GM23338 (cell line): ENCODE measurements around the gene FAM227B.

ENCODE experiments used
- CREB1 ChIP-seq: fragments of 250-450 bp; sonication (Bioruptor Pico); IDR thresholded peaks from 2 replicates; pipeline ENCODE4 v1.5.0; 2020; ENCODE audit warnings: low read depth, mild to moderate bottlenecking, moderate library complexity
- EZH2 ChIP-seq: fragments of 200-600 bp; sonication (generic); IDR thresholded peaks from one replicate; pipeline ENCODE4 v1.8.0; 2017; ENCODE audit warnings: antibody characterized with exemption, mild to moderate bottlenecking, low read depth; ENCODE audit not compliant: unreplicated experiment
- EZH2phosphoT487 ChIP-seq: fragments of 200-600 bp; sonication (generic); IDR thresholded peaks from one replicate; pipeline ENCODE4 v1.8.1; 2018; ENCODE audit warnings: antibody characterized with exemption; ENCODE audit not compliant: unreplicated experiment
- JUNB ChIP-seq: IDR thresholded peaks from one replicate; pipeline ENCODE4 v1.6.1; 2016; ENCODE audit warnings: antibody characterized with exemption; ENCODE audit not compliant: unreplicated experiment
- NANOG ChIP-seq: IDR thresholded peaks from 2 replicates; pipeline ENCODE4 v1.6.1; 2016; ENCODE audit warnings: antibody characterized with exemption, borderline replicate concordance
- POLR2AphosphoS5 ChIP-seq: IDR thresholded peaks from 2 replicates; pipeline ENCODE4 v1.6.1; 2016; ENCODE audit warnings: antibody characterized with exemption, low read depth
- STAT1 ChIP-seq: IDR thresholded peaks from one replicate; pipeline ENCODE4 v1.6.1; 2016; ENCODE audit warnings: antibody characterized with exemption; ENCODE audit not compliant: unreplicated experiment
- ZNF114 ChIP-seq: fragments of 250-450 bp; sonication (Bioruptor Pico); IDR thresholded peaks from 2 replicates; pipeline ENCODE4 v1.5.0; 2020; ENCODE audit warnings: mild to moderate bottlenecking, moderate library complexity
- ZNF331 ChIP-seq: fragments of 250-450 bp; sonication (Bioruptor Pico); IDR thresholded peaks from 2 replicates; pipeline ENCODE4 v1.5.0; 2020; ENCODE audit warnings: low read depth, mild to moderate bottlenecking, moderate library complexity
- TF ChIP-seq, protein P1 (sequence below), 2 experiments: fragments of 200-600 bp in 1 of 2; sonication (generic) in 1 of 2; conservative IDR thresholded peaks; 2 replicates each; pipeline versions ENCODE4 v1.5.1 to v1.6.1; 2016 to 2017; ENCODE audit warnings: antibody characterized with exemption in 2 of 2, low read depth in 2 of 2, mild to moderate bottlenecking in 2 of 2, moderate library complexity in 1 of 2
- TF ChIP-seq, protein P2 (sequence below): IDR thresholded peaks from one replicate; pipeline ENCODE4 v1.6.1; 2018; ENCODE audit warnings: antibody characterized with exemption; ENCODE audit not compliant: unreplicated experiment
- TF ChIP-seq, protein P3 (sequence below): IDR thresholded peaks from 2 replicates; pipeline ENCODE4 v1.6.1; 2016; ENCODE audit warnings: antibody characterized with exemption
- TF ChIP-seq, protein P4 (sequence below): fragments of 250-450 bp; sonication (Bioruptor Pico); IDR thresholded peaks from 2 replicates; pipeline ENCODE4 v1.5.0; 2020; ENCODE audit warnings: mild to moderate bottlenecking, moderate library complexity

DNA sequence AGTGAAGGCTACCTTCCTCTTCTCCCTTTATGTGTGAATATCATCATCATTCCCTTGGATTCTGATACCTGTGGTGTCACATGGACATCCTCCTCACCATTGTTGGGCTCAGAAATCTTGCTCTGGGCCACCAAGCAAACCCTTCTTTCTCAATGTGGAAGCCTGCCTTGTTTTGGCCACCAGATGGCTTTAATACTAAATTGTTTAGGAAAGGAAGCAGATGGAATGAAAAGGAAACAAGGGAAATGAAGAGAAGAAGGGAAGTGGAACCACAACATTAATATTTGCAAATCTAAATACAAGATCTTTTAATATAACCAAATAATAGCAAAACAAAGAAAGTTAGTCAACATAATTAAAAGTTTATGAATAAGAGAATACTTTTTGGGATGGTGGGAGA is 14.0 kb downstream of the FAM227B start:
- TF ChIP-seq, protein P1, sequence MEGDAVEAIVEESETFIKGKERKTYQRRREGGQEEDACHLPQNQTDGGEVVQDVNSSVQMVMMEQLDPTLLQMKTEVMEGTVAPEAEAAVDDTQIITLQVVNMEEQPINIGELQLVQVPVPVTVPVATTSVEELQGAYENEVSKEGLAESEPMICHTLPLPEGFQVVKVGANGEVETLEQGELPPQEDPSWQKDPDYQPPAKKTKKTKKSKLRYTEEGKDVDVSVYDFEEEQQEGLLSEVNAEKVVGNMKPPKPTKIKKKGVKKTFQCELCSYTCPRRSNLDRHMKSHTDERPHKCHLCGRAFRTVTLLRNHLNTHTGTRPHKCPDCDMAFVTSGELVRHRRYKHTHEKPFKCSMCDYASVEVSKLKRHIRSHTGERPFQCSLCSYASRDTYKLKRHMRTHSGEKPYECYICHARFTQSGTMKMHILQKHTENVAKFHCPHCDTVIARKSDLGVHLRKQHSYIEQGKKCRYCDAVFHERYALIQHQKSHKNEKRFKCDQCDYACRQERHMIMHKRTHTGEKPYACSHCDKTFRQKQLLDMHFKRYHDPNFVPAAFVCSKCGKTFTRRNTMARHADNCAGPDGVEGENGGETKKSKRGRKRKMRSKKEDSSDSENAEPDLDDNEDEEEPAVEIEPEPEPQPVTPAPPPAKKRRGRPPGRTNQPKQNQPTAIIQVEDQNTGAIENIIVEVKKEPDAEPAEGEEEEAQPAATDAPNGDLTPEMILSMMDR (conservative IDR thresholded peaks at IDR 0.05; ENCODE audit: low read depth in 2 of 2), result peak; percentile 8 to 40; a peak in 2 of 4 replicates
- TF ChIP-seq EZH2 (no peak), JUNB (no peak), EZH2phosphoT487 (no peak), POLR2AphosphoS5 (no peak), CREB1 (CRISPR knock-in tag) (no peak), ZNF331 (CRISPR knock-in tag) (no peak), NANOG (no peak), ZNF114 (no peak), STAT1 (no peak)
- TF ChIP-seq, protein P2, sequence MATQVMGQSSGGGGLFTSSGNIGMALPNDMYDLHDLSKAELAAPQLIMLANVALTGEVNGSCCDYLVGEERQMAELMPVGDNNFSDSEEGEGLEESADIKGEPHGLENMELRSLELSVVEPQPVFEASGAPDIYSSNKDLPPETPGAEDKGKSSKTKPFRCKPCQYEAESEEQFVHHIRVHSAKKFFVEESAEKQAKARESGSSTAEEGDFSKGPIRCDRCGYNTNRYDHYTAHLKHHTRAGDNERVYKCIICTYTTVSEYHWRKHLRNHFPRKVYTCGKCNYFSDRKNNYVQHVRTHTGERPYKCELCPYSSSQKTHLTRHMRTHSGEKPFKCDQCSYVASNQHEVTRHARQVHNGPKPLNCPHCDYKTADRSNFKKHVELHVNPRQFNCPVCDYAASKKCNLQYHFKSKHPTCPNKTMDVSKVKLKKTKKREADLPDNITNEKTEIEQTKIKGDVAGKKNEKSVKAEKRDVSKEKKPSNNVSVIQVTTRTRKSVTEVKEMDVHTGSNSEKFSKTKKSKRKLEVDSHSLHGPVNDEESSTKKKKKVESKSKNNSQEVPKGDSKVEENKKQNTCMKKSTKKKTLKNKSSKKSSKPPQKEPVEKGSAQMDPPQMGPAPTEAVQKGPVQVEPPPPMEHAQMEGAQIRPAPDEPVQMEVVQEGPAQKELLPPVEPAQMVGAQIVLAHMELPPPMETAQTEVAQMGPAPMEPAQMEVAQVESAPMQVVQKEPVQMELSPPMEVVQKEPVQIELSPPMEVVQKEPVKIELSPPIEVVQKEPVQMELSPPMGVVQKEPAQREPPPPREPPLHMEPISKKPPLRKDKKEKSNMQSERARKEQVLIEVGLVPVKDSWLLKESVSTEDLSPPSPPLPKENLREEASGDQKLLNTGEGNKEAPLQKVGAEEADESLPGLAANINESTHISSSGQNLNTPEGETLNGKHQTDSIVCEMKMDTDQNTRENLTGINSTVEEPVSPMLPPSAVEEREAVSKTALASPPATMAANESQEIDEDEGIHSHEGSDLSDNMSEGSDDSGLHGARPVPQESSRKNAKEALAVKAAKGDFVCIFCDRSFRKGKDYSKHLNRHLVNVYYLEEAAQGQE, result no peak
- TF ChIP-seq, protein P3, sequence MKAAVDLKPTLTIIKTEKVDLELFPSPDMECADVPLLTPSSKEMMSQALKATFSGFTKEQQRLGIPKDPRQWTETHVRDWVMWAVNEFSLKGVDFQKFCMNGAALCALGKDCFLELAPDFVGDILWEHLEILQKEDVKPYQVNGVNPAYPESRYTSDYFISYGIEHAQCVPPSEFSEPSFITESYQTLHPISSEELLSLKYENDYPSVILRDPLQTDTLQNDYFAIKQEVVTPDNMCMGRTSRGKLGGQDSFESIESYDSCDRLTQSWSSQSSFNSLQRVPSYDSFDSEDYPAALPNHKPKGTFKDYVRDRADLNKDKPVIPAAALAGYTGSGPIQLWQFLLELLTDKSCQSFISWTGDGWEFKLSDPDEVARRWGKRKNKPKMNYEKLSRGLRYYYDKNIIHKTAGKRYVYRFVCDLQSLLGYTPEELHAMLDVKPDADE, result no peak
- TF ChIP-seq, protein P4, sequence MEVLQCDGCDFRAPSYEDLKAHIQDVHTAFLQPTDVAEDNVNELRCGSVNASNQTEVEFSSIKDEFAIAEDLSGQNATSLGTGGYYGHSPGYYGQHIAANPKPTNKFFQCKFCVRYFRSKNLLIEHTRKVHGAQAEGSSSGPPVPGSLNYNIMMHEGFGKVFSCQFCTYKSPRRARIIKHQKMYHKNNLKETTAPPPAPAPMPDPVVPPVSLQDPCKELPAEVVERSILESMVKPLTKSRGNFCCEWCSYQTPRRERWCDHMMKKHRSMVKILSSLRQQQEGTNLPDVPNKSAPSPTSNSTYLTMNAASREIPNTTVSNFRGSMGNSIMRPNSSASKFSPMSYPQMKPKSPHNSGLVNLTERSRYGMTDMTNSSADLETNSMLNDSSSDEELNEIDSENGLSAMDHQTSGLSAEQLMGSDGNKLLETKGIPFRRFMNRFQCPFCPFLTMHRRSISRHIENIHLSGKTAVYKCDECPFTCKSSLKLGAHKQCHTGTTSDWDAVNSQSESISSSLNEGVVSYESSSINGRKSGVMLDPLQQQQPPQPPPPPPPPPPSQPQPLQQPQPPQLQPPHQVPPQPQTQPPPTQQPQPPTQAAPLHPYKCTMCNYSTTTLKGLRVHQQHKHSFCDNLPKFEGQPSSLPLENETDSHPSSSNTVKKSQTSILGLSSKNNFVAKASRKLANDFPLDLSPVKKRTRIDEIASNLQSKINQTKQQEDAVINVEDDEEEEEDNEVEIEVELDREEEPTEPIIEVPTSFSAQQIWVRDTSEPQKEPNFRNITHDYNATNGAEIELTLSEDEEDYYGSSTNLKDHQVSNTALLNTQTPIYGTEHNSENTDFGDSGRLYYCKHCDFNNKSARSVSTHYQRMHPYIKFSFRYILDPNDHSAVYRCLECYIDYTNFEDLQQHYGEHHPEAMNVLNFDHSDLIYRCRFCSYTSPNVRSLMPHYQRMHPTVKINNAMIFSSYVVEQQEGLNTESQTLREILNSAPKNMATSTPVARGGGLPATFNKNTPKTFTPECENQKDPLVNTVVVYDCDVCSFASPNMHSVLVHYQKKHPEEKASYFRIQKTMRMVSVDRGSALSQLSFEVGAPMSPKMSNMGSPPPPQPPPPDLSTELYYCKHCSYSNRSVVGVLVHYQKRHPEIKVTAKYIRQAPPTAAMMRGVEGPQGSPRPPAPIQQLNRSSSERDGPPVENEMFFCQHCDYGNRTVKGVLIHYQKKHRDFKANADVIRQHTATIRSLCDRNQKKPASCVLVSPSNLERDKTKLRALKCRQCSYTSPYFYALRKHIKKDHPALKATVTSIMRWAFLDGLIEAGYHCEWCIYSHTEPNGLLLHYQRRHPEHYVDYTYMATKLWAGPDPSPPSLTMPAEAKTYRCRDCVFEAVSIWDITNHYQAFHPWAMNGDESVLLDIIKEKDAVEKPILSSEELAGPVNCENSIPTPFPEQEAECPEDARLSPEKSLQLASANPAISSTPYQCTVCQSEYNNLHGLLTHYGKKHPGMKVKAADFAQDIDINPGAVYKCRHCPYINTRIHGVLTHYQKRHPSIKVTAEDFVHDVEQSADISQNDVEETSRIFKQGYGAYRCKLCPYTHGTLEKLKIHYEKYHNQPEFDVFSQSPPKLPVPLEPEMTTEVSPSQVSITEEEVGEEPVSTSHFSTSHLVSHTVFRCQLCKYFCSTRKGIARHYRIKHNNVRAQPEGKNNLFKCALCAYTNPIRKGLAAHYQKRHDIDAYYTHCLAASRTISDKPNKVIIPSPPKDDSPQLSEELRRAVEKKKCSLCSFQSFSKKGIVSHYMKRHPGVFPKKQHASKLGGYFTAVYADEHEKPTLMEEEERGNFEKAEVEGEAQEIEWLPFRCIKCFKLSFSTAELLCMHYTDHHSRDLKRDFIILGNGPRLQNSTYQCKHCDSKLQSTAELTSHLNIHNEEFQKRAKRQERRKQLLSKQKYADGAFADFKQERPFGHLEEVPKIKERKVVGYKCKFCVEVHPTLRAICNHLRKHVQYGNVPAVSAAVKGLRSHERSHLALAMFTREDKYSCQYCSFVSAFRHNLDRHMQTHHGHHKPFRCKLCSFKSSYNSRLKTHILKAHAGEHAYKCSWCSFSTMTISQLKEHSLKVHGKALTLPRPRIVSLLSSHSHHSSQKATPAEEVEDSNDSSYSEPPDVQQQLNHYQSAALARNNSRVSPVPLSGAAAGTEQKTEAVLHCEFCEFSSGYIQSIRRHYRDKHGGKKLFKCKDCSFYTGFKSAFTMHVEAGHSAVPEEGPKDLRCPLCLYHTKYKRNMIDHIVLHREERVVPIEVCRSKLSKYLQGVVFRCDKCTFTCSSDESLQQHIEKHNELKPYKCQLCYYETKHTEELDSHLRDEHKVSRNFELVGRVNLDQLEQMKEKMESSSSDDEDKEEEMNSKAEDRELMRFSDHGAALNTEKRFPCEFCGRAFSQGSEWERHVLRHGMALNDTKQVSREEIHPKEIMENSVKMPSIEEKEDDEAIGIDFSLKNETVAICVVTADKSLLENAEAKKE (CRISPR knock-in tag), result no peak
